NT2/D1 (cell line): ENCODE measurements around the gene LIX1.

Experiments used
- DNase-seq: peaks from one replicate; pipeline ENCODE4 v3.0.0-alpha.2; 2011; ENCODE audit warnings: low read depth, low spot score
- H3K27me3 ChIP-seq: 2 replicates; pipeline ENCODE4 v1.6.0; 2011; ENCODE audit warnings: mild to moderate bottlenecking; ENCODE audit not compliant: insufficient read length, insufficient read depth
- H3K36me3 ChIP-seq: 2 replicates; pipeline ENCODE4 v1.6.1; 2011; ENCODE audit warnings: mild to moderate bottlenecking, low read length, mixed read lengths; ENCODE audit not compliant: insufficient read depth, insufficient read length
- H3K4me1 ChIP-seq: 2 replicates; pipeline ENCODE4 v1.5.1; 2011; ENCODE audit not compliant: insufficient read depth, insufficient read length
- H3K4me3 ChIP-seq: 2 replicates; pipeline ENCODE4 v1.5.1; 2011; ENCODE audit warnings: low read depth; ENCODE audit not compliant: insufficient read length
- H3K9ac ChIP-seq: 2 replicates; pipeline ENCODE4 v1.6.0; 2011; ENCODE audit warnings: low read depth; ENCODE audit not compliant: insufficient read length
- H3K9me3 ChIP-seq: 2 replicates; pipeline ENCODE4 v1.5.1; 2011; ENCODE audit warnings: mild to moderate bottlenecking, low read length; ENCODE audit not compliant: insufficient read depth
- SUZ12 ChIP-seq: IDR thresholded peaks from 2 replicates; pipeline ENCODE4 v1.6.1; 2011; ENCODE audit not compliant: insufficient read length, insufficient read depth; ENCODE audit errors: extremely low read depth
- YY1 ChIP-seq: IDR thresholded peaks from 2 replicates; pipeline ENCODE4 v1.6.1; 2011; ENCODE audit not compliant: insufficient read length, insufficient read depth
- ZNF274 ChIP-seq: IDR thresholded peaks from 2 replicates; pipeline ENCODE4 v1.6.1; 2011; ENCODE audit warnings: mild to moderate bottlenecking, low read depth, low read length

The LIX1 gene

GRCh38 chr5:97098922-97099321, 43.5 kb downstream of the LIX1 start:
- H3K4me3 ChIP-seq = no peak overlapping the region
- no peak for DNase-seq
- no peaks in the 10 kb centered on the region for H3K4me1 ChIP-seq
- no peaks in the 10 kb centered on the region for H3K27me3 ChIP-seq
- H3K9ac ChIP-seq = no peak overlapping the region
- no peaks in the 10 kb centered on the region for H3K36me3 ChIP-seq
- H3K9me3 ChIP-seq = no peaks in the 10 kb centered on the region
- TF ChIP-seq YY1 (no peak), ZNF274 (no peak), SUZ12 (no peak)

GRCh38 chr5:97097326-97098230, 44.8 kb downstream of the LIX1 start:
- no peaks in the 10 kb centered on the region for H3K36me3 ChIP-seq
- H3K27me3 ChIP-seq = no peaks in the 10 kb centered on the region
- no peak overlapping the region for H3K4me3 ChIP-seq
- H3K9me3 ChIP-seq = no peaks in the 10 kb centered on the region
- TF ChIP-seq YY1 (no peak), ZNF274 (no peak), SUZ12 (no peak)
- no peak for DNase-seq
- H3K9ac ChIP-seq = no peak overlapping the region
- no peaks in the 10 kb centered on the region for H3K4me1 ChIP-seq

GRCh38 chr5:97096846-97097245, 45.6 kb downstream of the LIX1 start:
- no peaks in the 10 kb centered on the region for H3K27me3 ChIP-seq
- H3K36me3 ChIP-seq = no peaks in the 10 kb centered on the region
- no peak overlapping the region for H3K9ac ChIP-seq
- no peaks in the 10 kb centered on the region for H3K4me1 ChIP-seq
- no peak overlapping the region for H3K4me3 ChIP-seq
- TF ChIP-seq SUZ12 (no peak), ZNF274 (no peak), YY1 (no peak)
- H3K9me3 ChIP-seq = no peaks in the 10 kb centered on the region
- no peak for DNase-seq

GRCh38 chr5:97096191-97096590, 46.2 kb downstream of the LIX1 start:
- TF ChIP-seq ZNF274 (no peak), YY1 (no peak), SUZ12 (no peak)
- DNase-seq = no peak
- no peaks in the 10 kb centered on the region for H3K36me3 ChIP-seq
- no peak overlapping the region for H3K9ac ChIP-seq
- no peaks in the 10 kb centered on the region for H3K27me3 ChIP-seq
- no peaks in the 10 kb centered on the region for H3K9me3 ChIP-seq
- H3K4me1 ChIP-seq = no peaks in the 10 kb centered on the region
- H3K4me3 ChIP-seq = no peak overlapping the region

GRCh38 chr5:97095318-97095732, 47.1 kb downstream of the LIX1 start:
- no peak overlapping the region for H3K4me3 ChIP-seq
- no peaks in the 10 kb centered on the region for H3K9me3 ChIP-seq
- H3K27me3 ChIP-seq = no peaks in the 10 kb centered on the region
- H3K4me1 ChIP-seq = no peaks in the 10 kb centered on the region
- TF ChIP-seq SUZ12 = no peak
- no peak for TF ChIP-seq YY1
- no peak for TF ChIP-seq ZNF274
- no peak overlapping the region for H3K9ac ChIP-seq
- no peak for DNase-seq
- no peaks in the 10 kb centered on the region for H3K36me3 ChIP-seq

- Histone ChIP-seq H3K4me1 (no peaks in the 10 kb centered on the region), H3K9ac (no peak overlapping the region), H3K27me3 (no peaks in the 10 kb centered on the region), H3K9me3 (no peaks in the 10 kb centered on the region), H3K4me3 (no peak overlapping the region), H3K36me3 (no peaks in the 10 kb centered on the region)
- DNase-seq = no peak
- TF ChIP-seq SUZ12 (no peak), YY1 (no peak), ZNF274 (no peak)
Observed at GRCh38 chr5:97094579-97095317, 47.7 kb downstream of the LIX1 start.

GRCh38 chr5:97093193-97093592, 49.2 kb downstream of the LIX1 start:
- H3K9ac ChIP-seq = no peak overlapping the region
- no peaks in the 10 kb centered on the region for H3K4me1 ChIP-seq
- H3K4me3 ChIP-seq = no peak overlapping the region
- no peak for TF ChIP-seq SUZ12
- no peaks in the 10 kb centered on the region for H3K9me3 ChIP-seq
- H3K27me3 ChIP-seq = no peaks in the 10 kb centered on the region
- no peak for DNase-seq
- no peaks in the 10 kb centered on the region for H3K36me3 ChIP-seq
